Gastroesophageal sphincter (tissue), 3 donors: ENCODE data around the gene SND1.

Experiments
- EP300 ChIP-seq: sonication (generic); formaldehyde crosslinking; IDR thresholded peaks from one replicate; pipeline ENCODE4 v1.6.1; 2017; ENCODE audit warnings: antibody characterized with exemption, mild to moderate bottlenecking
- POLR2A ChIP-seq, 2 donors: fragments of 450-650 bp; IDR thresholded peaks; one replicate each; pipeline ENCODE4 v1.6.1; 2017; ENCODE audit warnings: antibody characterized with exemption in 2 of 2, mild to moderate bottlenecking in 2 of 2, moderate library complexity in 1 of 2
- TF ChIP-seq, protein P1 (sequence below), 4 experiments: fragments of 200-600 bp in 2 of 4; fragments of 450-650 bp in 2 of 4; sonication (generic) in 1 of 4; IDR thresholded peaks; one replicate each; pipeline ENCODE4 v1.5.1; 2017 to 2019; ENCODE audit warnings: antibody characterized with exemption in 4 of 4, mild to moderate bottlenecking in 2 of 4, moderate library complexity in 2 of 4

DNA sequence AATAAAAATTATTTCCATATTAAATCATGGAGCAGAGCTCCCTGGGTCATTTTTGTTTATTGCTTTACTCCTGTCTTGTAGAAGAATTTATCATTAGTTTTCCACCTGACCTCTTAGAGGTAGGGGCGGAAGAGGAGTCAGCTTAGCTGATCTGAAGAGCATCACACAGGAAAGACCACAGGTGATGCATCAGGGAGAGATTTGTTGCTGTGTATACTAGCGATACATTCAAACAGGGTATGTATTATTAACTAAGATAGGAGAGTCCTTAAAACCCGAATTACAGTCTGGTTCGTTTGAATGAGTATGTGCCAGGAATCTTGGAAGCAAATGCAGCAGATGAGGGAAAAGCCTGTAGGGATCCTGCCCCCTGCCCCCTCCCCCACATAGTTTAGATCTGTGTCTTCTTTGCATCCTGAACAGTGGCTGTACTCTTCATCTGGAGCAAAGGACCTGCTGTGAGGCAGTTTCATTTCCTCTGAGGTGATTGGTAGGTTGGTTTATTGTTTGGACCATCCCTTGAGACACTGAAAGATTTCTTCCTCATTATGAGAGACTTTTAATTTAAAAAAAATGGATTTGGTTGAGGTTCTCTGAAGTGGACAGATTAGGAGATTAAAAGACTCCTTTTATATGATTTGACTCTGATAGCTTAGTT lies 177.0 kb downstream of the SND1 start:
- TF ChIP-seq, protein P1, sequence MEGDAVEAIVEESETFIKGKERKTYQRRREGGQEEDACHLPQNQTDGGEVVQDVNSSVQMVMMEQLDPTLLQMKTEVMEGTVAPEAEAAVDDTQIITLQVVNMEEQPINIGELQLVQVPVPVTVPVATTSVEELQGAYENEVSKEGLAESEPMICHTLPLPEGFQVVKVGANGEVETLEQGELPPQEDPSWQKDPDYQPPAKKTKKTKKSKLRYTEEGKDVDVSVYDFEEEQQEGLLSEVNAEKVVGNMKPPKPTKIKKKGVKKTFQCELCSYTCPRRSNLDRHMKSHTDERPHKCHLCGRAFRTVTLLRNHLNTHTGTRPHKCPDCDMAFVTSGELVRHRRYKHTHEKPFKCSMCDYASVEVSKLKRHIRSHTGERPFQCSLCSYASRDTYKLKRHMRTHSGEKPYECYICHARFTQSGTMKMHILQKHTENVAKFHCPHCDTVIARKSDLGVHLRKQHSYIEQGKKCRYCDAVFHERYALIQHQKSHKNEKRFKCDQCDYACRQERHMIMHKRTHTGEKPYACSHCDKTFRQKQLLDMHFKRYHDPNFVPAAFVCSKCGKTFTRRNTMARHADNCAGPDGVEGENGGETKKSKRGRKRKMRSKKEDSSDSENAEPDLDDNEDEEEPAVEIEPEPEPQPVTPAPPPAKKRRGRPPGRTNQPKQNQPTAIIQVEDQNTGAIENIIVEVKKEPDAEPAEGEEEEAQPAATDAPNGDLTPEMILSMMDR (IDR thresholded peaks at IDR 0.05): no peak
- no peak for TF ChIP-seq POLR2A (IDR thresholded peaks at IDR 0.05)
- no peak for TF ChIP-seq EP300
